ENCODE measurements around the gene BMAL1. TPM values are rescaled to one million over a fixed set of nuclear protein-coding genes. Genes with fewer than 3 reads are reported as not detected.

Gene BMAL1
- total and polyA plus RNA-seq, 11 donors: 5.7 to 18.2 (median 11.7) TPM

DNA sequence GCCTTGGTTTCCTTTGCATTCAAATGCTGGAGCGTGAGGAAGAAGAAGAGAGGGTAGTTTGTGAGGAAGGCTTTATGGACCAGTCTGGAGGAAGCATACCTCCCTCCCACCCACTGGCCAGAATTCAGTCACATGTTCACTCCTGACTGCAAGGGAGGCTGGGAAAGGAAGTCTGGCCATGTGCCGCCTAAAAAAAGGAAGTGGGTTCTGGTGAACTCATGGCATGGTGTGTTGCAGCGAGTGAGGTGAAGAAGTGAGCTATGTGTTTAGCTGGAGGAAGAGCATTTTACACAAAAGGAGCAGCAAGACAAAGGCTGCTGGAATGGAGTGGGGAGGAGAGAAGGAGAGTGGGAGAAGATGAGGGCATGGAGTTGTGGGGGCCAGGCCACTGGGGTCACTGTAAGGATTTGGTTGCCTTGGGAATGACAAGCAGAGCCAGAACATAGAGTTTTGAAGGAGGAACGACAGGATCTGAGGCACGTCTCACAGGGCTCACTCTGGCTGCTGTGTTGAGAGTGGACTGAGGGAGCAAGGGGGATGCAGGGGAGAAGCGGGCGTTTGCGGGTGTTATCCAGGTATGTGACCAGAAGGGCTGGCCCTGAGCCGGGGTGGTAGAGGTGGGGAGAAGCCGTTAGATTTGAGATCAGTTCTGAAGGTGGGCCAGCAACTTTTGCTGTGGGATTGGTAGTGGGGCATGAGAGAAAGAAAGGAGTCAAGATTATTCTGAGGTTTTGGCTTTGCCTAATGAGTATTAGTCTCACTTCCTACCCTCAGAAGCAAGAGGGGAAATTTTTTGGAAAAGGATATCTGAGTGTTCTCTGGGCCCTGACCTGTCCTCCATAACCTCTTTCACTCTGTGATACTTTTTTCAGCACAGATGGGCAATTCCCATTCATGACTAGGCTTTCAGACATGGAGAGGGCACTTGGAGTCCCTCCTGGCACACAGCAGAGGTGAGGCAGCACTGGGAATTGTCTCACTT lies 26.4 kb downstream of the BMAL1 start:
- TF ChIP-seq POLR2A (IDR thresholded peaks at IDR 0.05): no peak
- TF ChIP-seq, protein P1, sequence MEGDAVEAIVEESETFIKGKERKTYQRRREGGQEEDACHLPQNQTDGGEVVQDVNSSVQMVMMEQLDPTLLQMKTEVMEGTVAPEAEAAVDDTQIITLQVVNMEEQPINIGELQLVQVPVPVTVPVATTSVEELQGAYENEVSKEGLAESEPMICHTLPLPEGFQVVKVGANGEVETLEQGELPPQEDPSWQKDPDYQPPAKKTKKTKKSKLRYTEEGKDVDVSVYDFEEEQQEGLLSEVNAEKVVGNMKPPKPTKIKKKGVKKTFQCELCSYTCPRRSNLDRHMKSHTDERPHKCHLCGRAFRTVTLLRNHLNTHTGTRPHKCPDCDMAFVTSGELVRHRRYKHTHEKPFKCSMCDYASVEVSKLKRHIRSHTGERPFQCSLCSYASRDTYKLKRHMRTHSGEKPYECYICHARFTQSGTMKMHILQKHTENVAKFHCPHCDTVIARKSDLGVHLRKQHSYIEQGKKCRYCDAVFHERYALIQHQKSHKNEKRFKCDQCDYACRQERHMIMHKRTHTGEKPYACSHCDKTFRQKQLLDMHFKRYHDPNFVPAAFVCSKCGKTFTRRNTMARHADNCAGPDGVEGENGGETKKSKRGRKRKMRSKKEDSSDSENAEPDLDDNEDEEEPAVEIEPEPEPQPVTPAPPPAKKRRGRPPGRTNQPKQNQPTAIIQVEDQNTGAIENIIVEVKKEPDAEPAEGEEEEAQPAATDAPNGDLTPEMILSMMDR (IDR thresholded peaks at IDR 0.05): no peak
- peaks cover 13 to 65% (median 34%) of the 10 kb centered on the region in 12 donors for H3K4me1 ChIP-seq
- no peaks in the 10 kb centered on the region for H3K9me3 ChIP-seq
- peak overlapping the region in 10 of 12 donors; percentile 45 to 75 (median 60) for H3K27ac ChIP-seq
- no peaks in the 10 kb centered on the region for H3K36me3 ChIP-seq
- no peaks in the 10 kb centered on the region for H3K27me3 ChIP-seq
- WGBS, 4 donors: 85 to 93% (median 88%) methylated on average over 10 of the region's 10 CpGs
- DNase-seq (no peak), ATAC-seq (peak in 1 of 4 donors; percentile 36)
- H3K4me3 ChIP-seq: no peak overlapping the region
- intact Hi-C loops (cut with DNase I): no loop called here

DNA sequence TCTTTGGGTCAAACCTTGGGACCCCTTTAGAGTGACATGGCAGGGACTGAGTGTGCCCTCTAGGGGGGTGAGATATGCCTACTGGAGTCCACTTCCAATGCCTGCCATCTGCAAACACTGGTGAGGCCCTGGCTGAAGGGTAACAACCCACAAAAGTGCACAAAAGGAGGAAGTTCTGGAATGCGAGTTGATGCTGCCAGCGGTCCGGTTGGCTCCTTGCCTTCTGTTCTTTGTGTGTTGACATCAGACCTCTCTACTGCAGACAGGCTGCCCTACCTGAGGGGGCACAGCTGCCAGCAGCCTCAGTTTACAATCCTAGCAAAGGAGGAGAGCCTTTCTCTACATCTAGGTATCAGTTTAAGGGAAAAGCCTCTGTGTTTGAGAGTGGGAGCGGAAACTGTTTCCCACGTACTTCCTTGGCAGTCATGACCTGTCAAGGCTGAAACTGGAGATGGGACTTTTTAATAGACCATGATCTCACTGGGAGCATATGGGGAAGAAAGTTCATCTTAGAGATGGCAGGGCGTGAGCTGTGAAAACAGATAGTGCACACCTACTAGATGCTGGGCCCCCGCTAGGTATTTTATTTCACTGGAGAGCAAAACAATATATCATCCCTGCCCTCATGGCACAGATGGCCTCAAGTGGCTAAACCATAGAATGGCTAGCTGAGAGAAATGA lies 27.2 kb downstream of the BMAL1 start:
- Histone ChIP-seq H3K27ac (peak overlapping the region in 10 of 12 donors; percentile 45 to 75 (median 60)), H3K36me3 (no peaks in the 10 kb centered on the region), H3K27me3 (no peaks in the 10 kb centered on the region), H3K9me3 (no peaks in the 10 kb centered on the region), H3K4me3 (peak overlapping the region in 2 of 12 donors; percentile 18 to 24), H3K4me1 (peaks cover 13 to 64% (median 33%) of the 10 kb centered on the region in 12 donors)
- ATAC-seq (peak; percentile 61 to 85 (median 72)), DNase-seq (peak in 3 of 5 donors; percentile 34 to 50 (median 37))
- intact Hi-C loops (cut with DNase I): loop anchor here in 1 of 10 donors (1.0 kb wide), 1 partner anchor 24 kb away; no protein-coding TSS in a partner anchor
- TF ChIP-seq, protein P1 (IDR thresholded peaks at IDR 0.05): no peak
- no peak for TF ChIP-seq POLR2A (IDR thresholded peaks at IDR 0.05)
- 21 to 39% (median 29%) methylated on average over 4 to 7 of the region's 7 CpGs for WGBS, 4 donors

DNA sequence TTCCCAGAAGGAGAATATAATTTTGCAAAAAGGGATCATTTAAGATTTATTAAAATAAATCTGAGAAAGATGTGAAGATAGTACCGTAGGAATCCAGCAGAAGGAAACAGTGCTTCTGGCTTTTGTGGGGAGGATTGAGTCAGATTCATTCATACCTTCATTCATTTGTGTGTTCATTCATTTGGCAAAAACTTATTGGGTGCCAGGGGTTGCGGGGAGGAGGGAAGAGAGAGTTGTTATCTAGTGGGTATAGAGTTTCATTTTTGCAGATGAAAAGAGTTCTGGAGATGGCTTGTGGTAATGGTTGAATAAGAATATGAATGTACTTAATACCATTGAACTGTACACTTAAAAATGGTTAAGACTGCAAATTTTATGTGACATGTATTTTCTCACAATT lies 31.1 kb downstream of the BMAL1 start:
- DNase-seq (no peak), ATAC-seq (no peak)
- WGBS, 4 donors: 94 to 97% (median 96%) methylated on average over 2 of the region's 2 CpGs
- Histone ChIP-seq H3K36me3 (peaks cover 0 to 16% (median 0%) of the 10 kb centered on the region in 9 donors), H3K4me3 (no peak overlapping the region), H3K27me3 (no peaks in the 10 kb centered on the region), H3K4me1 (peaks cover 13 to 62% (median 35%) of the 10 kb centered on the region in 12 donors), H3K27ac (no peak overlapping the region), H3K9me3 (no peaks in the 10 kb centered on the region)
- TF ChIP-seq POLR2A (IDR thresholded peaks at IDR 0.05): no peak
- TF ChIP-seq, protein P1 (IDR thresholded peaks at IDR 0.05): no peak
- intact Hi-C loops (cut with DNase I): no loop called here

DNA sequence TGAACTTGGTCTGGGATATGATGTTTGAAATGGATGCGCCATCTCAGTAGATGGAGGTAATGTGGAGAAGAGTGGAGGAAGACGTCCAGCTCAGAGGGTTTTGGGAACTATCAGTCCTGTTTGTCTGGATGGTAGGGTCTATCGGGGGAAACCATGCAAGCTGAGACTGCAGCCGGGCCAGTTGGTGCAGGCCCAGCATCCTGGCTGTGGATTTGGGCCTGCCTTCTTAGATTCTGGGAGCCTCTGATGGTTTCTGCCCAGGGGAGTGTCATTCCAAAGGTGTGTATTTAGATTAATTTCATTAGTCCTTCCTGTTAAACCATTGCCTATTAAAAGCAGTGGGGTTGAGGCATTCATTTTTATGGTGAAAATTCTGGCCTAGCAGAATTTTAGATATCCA lies 31.6 kb downstream of the BMAL1 start:
- whole genome bisulfite sequencing, 4 donors: 97 to 99% (median 98%) methylated on average over 4 of the region's 4 CpGs
- DNase-seq: no peak
- peaks cover 13 to 58% (median 32%) of the 10 kb centered on the region in 12 donors for H3K4me1 ChIP-seq
- no peak for ATAC-seq
- H3K27ac ChIP-seq: no peak overlapping the region
- no peaks in the 10 kb centered on the region for H3K27me3 ChIP-seq
- TF ChIP-seq POLR2A (IDR thresholded peaks at IDR 0.05): no peak
- TF ChIP-seq, protein P1 (IDR thresholded peaks at IDR 0.05): no peak
- intact Hi-C loops (cut with DNase I): no loop called here
- peaks cover 0 to 16% (median 0%) of the 10 kb centered on the region in 9 donors for H3K36me3 ChIP-seq
- H3K4me3 ChIP-seq: no peak overlapping the region
- H3K9me3 ChIP-seq: no peaks in the 10 kb centered on the region
